A549 (cell line): ENCODE measurements around the gene PERM1.

ENCODE experiments used
- CTCF ChIP-seq: fragments of >200 bp; sonication (Bioruptor Twin); formaldehyde crosslinking; IDR thresholded peaks from 3 replicates; pipeline ENCODE4 v1.5.1; 2016
- EHMT2 ChIP-seq: fragments of 200-600 bp; sonication (generic); IDR thresholded peaks from 2 replicates; pipeline ENCODE4 v1.6.1; 2016; ENCODE audit warnings: antibody characterized with exemption, low read depth, mild to moderate bottlenecking, moderate library complexity
- EP300 ChIP-seq, 2 experiments: fragments of >200 bp; sonication (Bioruptor Twin); formaldehyde crosslinking; IDR thresholded peaks; 2 replicates in 1 of 2; 3 replicates in 1 of 2; pipeline ENCODE4 v1.6.1; 2016 to 2017
- HMGXB4 ChIP-seq: fragments of 250-450 bp; sonication (Bioruptor Pico); IDR thresholded peaks from 2 replicates; pipeline ENCODE4 v1.5.0; 2021; ENCODE audit warnings: mild to moderate bottlenecking, moderate library complexity, borderline replicate concordance
- NR3C1 ChIP-seq: fragments of >200 bp; sonication (Bioruptor Twin); formaldehyde crosslinking; IDR thresholded peaks from 3 replicates; pipeline ENCODE4 v1.6.1; 2017
- RFX5 ChIP-seq: fragments of 450-650 bp; IDR thresholded peaks from 2 replicates; pipeline ENCODE4 v1.7.1; 2014; ENCODE audit warnings: antibody characterized with exemption, mild to moderate bottlenecking, moderate library complexity

- TF ChIP-seq EP300 (IDR thresholded peaks at IDR 0.05) (no peak), CTCF (no peak), EHMT2 (no peak), NR3C1 (no peak), HMGXB4 (CRISPR knock-in tag) (no peak), RFX5 (no peak)
These were observed 8.2 kb downstream of the PERM1 start for GRCh38 chr1:973459-974292.
